K562 (cell line): ENCODE measurements around the gene CCDC137. TPM values are rescaled to one million over a fixed set of nuclear protein-coding genes. Genes with fewer than 3 reads are reported as not detected.

Source experiments
- CEBPZ ChIP-seq: fragments of 150-350 bp; IDR thresholded peaks from 2 replicates; pipeline ENCODE4 v1.6.1; 2014; ENCODE audit warnings: low read depth, mild to moderate bottlenecking, low read length, borderline replicate concordance
- COPS2 ChIP-seq: fragments of 450-650 bp; conservative IDR thresholded peaks from 2 replicates; pipeline ENCODE4 v1.6.1; 2016; ENCODE audit warnings: mild to moderate bottlenecking, moderate library complexity
- DPF2 ChIP-seq: fragments of 450-650 bp; IDR thresholded peaks from 2 replicates; pipeline ENCODE4 v1.6.1; 2016
- FOXA3 ChIP-seq, 2 experiments: fragments of 450-650 bp in 1 of 2; sonication (generic) in 1 of 2; formaldehyde crosslinking; IDR thresholded peaks in 1 of 2; conservative IDR thresholded peaks in 1 of 2; 2 replicates each; pipeline versions ENCODE4 v1.4.0 to v1.8.0; 2020 to 2022; ENCODE audit warnings: mild to moderate bottlenecking in 2 of 2, missing genetic modification reagents in 1 of 2
- GABPB1 ChIP-seq: sonication (generic); formaldehyde crosslinking; IDR thresholded peaks from 2 replicates; pipeline ENCODE4 v1.8.0; 2022; ENCODE audit warnings: mild to moderate bottlenecking, missing genetic modification reagents
- GTF3C2 ChIP-seq: IDR thresholded peaks from 3 replicates; pipeline ENCODE4 v1.6.1; 2011; ENCODE audit warnings: borderline replicate concordance, mild to moderate bottlenecking, moderate library complexity; ENCODE audit not compliant: insufficient read length; ENCODE audit errors: extremely low read depth
- MED1 ChIP-seq: sonication (generic); formaldehyde crosslinking; IDR thresholded peaks from 2 replicates; pipeline ENCODE4 v1.8.1; 2023; ENCODE audit warnings: missing genetic modification reagents, borderline replicate concordance
- NCOA2 ChIP-seq, 2 experiments: fragments of 450-650 bp; IDR thresholded peaks; 2 replicates each; pipeline ENCODE4 v1.6.1; 2018; ENCODE audit warnings: mild to moderate bottlenecking in 2 of 2, moderate library complexity in 1 of 2; ENCODE audit not compliant: partially characterized antibody in 2 of 2
- PYGO2 ChIP-seq: fragments of 450-650 bp; IDR thresholded peaks from 2 replicates; pipeline ENCODE4 v1.6.1; 2016; ENCODE audit warnings: mild to moderate bottlenecking, missing genetic modification characterization, moderate library complexity, missing compliant biosample characterization
- RFX1 ChIP-seq: fragments of 450-650 bp; IDR thresholded peaks from 2 replicates; pipeline ENCODE4 v1.6.1; 2016; ENCODE audit warnings: mild to moderate bottlenecking, moderate library complexity
- SMARCA4 ChIP-seq: fragments of 450-650 bp; IDR thresholded peaks from 2 replicates; pipeline ENCODE4 v1.6.1; 2016
- TAF7 ChIP-seq: fragments of 450-650 bp; IDR thresholded peaks from 2 replicates; pipeline ENCODE4 v1.6.1; 2016; ENCODE audit warnings: missing genetic modification characterization, missing compliant biosample characterization
- TCF3 ChIP-seq: sonication (generic); formaldehyde crosslinking; IDR thresholded peaks from 2 replicates; pipeline ENCODE4 v1.4.0; 2020; ENCODE audit warnings: mild to moderate bottlenecking, missing genetic modification reagents
- TCFL5 ChIP-seq: fragments of 250-450 bp; sonication (Bioruptor Pico); conservative IDR thresholded peaks from 2 replicates; pipeline ENCODE4 v1.6.1; 2021; ENCODE audit warnings: mild to moderate bottlenecking, moderate library complexity, matching md5 sums
- TFAP4 ChIP-seq: sonication (generic); formaldehyde crosslinking; IDR thresholded peaks from 2 replicates; pipeline ENCODE4 v1.8.0; 2022; ENCODE audit warnings: missing genetic modification reagents, mild to moderate bottlenecking, moderate library complexity, borderline replicate concordance
- ZMIZ1 ChIP-seq, 2 experiments: fragments of 150-350 bp in 1 of 2; IDR thresholded peaks; 2 replicates each; pipeline ENCODE4 v1.6.1; 2012 to 2016; ENCODE audit warnings: low read depth in 2 of 2, low read length in 2 of 2, mild to moderate bottlenecking in 1 of 2, moderate library complexity in 1 of 2
- polyA plus RNA-seq, 8 experiments: library from polyadenylated mRNA; depleted of rRNA in 4 of 8; stranded (reverse) in 5 of 8; unstranded in 3 of 8; fragments of >200 nt; fragmentation: Nextera tagmentation in 2 of 8; fragmentation: Illumina TruSeq in 1 of 8; extraction: Ambion mirVana in 2 of 8; extraction: Trizol in 1 of 8; gene quantifications; 2 replicates each; pipeline versions ENCODE4 v1.2.1 to v1.2.3, GENCODE V29; 2011 to 2014; ENCODE audit warnings: inconsistent platforms in 1 of 8, missing spikeins in 1 of 8
- total RNA-seq, 7 experiments: library from RNA; depleted of rRNA in 6 of 7; stranded (reverse); fragments of >200 nt in 6 of 7; fragmentation: Illumina TruSeq in 2 of 7; extraction: Trizol in 2 of 7; gene quantifications; 2 replicates each; pipeline versions ENCODE4 v1.2.1 to v1.2.3, GENCODE V29; 2011 to 2021; ENCODE audit warnings: low replicate concordance in 1 of 7

Gene CCDC137
- total and polyA plus RNA-seq, 9 of the 15 experiments (the other 6 are each of a cell fraction or from before 2014, with no cell fraction given), result 2.3 to 68.1 (median 38.3) TPM

GRCh38 chr17:81635973-81636504 lies 30.5 kb upstream of the CCDC137 start (continued):
- no peak for TF ChIP-seq CEBPZ
- TF ChIP-seq ZMIZ1 (IDR thresholded peaks at IDR 0.05; ENCODE audit: low read depth in 2 of 2, low read length in 2 of 2), result no peak
- TF ChIP-seq TFAP4 (CRISPR knock-in tag), result peak; percentile 32; the same call in 1 of the 2 replicates
- TF ChIP-seq RFX1, result no peak
- TF ChIP-seq PYGO2, result no peak
- TF ChIP-seq TCFL5 (CRISPR knock-in tag), result no peak
- no peak for TF ChIP-seq TCF3
- TF ChIP-seq GTF3C2, result peak; percentile 11
- no peak for TF ChIP-seq NCOA2 (IDR thresholded peaks at IDR 0.05; ENCODE audit: partially characterized antibody in 2 of 2)
- no peak for TF ChIP-seq TAF7 (tag)
- TF ChIP-seq FOXA3 (CRISPR knock-in tag; conservative IDR thresholded peaks at IDR 0.05 in 1 of 2, IDR thresholded peaks at IDR 0.05 in 1 of 2), result no peak
- no peak for TF ChIP-seq SMARCA4
- peak; percentile 61; the same call in 1 of the 2 replicates for TF ChIP-seq DPF2
- TF ChIP-seq GABPB1 (CRISPR knock-in tag), result peak; percentile 48; the same call in 1 of the 2 replicates
- no peak for TF ChIP-seq COPS2
- no peak for TF ChIP-seq MED1 (CRISPR knock-in tag)
